ENCODE data around the gene AGAP1.

The AGAP1 gene

GRCh38 chr2:235964787-235965390, 471.0 kb downstream of the AGAP1 start:
- DNase-seq (ENCODE audit: low read depth), result no peak

- no peak for DNase-seq (ENCODE audit: low read depth)
These were observed 472.6 kb downstream of the AGAP1 start for GRCh38 chr2:235966396-235966795.

- no peak for DNase-seq (ENCODE audit: low read depth)
These were observed 473.3 kb downstream of the AGAP1 start for GRCh38 chr2:235966932-235967757.

- DNase-seq (ENCODE audit: low read depth), result no peak
These were observed 474.3 kb downstream of the AGAP1 start for GRCh38 chr2:235968155-235968554.

- DNase-seq (ENCODE audit: low read depth), result no peak
These were observed 474.9 kb downstream of the AGAP1 start for GRCh38 chr2:235968616-235969324.

GRCh38 chr2:235970204-235971040, 476.6 kb downstream of the AGAP1 start:
- DNase-seq (ENCODE audit: low read depth), result no peak

GRCh38 chr2:235976516-235976915, 482.7 kb downstream of the AGAP1 start:
- no peak for DNase-seq (ENCODE audit: low read depth)

GRCh38 chr2:235976956-235977355, 483.1 kb downstream of the AGAP1 start:
- DNase-seq (ENCODE audit: low read depth), result no peak

GRCh38 chr2:235977445-235977844, 483.6 kb downstream of the AGAP1 start:
- no peak for DNase-seq (ENCODE audit: low read depth)

- no peak for DNase-seq (ENCODE audit: low read depth)
These were observed 484.2 kb downstream of the AGAP1 start for GRCh38 chr2:235978022-235978421.

- DNase-seq (ENCODE audit: low read depth), result no peak
These were observed 485.2 kb downstream of the AGAP1 start for GRCh38 chr2:235979037-235979436.

- DNase-seq (ENCODE audit: low read depth), result no peak
These were observed 486.1 kb downstream of the AGAP1 start for GRCh38 chr2:235979753-235980435.

- no peak for DNase-seq (ENCODE audit: low read depth)
These were observed 487.8 kb downstream of the AGAP1 start for GRCh38 chr2:235981631-235982030.

- DNase-seq (ENCODE audit: low read depth), result no peak
These were observed 489.2 kb downstream of the AGAP1 start for GRCh38 chr2:235983016-235983415.

- no peak for DNase-seq (ENCODE audit: low read depth)
These were observed 490.7 kb downstream of the AGAP1 start for GRCh38 chr2:235984552-235984951.

GRCh38 chr2:235986361-235986760, 492.5 kb downstream of the AGAP1 start:
- no peak for DNase-seq (ENCODE audit: low read depth)

GRCh38 chr2:235988271-235989015, 494.6 kb downstream of the AGAP1 start:
- DNase-seq (ENCODE audit: low read depth), result no peak

GRCh38 chr2:235989591-235989990, 495.7 kb downstream of the AGAP1 start:
- no peak for DNase-seq (ENCODE audit: low read depth)

- DNase-seq (ENCODE audit: low read depth), result no peak
These were observed 496.5 kb downstream of the AGAP1 start for GRCh38 chr2:235990344-235990743.

- DNase-seq (ENCODE audit: low read depth), result no peak
These were observed 498.2 kb downstream of the AGAP1 start for GRCh38 chr2:235992024-235992423.

- DNase-seq (ENCODE audit: low read depth), result no peak
These were observed 502.6 kb downstream of the AGAP1 start for GRCh38 chr2:235996419-235996818.

Measured in GM04504 (cell line).